ENCODE measurements around the gene TBC1D2B. TPM values are rescaled to one million over a fixed set of nuclear protein-coding genes. Genes with fewer than 3 reads are reported as not detected.

Gene TBC1D2B
- total RNA-seq, 1 experiment from 2014 or later, result 17.6 TPM

GRCh38 chr15:78109156-78109555 lies 31.6 kb upstream of the TBC1D2B start:
- no peaks in the 10 kb centered on the region for H3K79me2 ChIP-seq (ENCODE audit: insufficient read depth, low read length)
- no peaks in the 10 kb centered on the region for H3K79me1 ChIP-seq (ENCODE audit: insufficient read depth, low read depth, low read length, poor library complexity, severe bottlenecking)
- no peak overlapping the region for H3K4ac ChIP-seq (ENCODE audit: low read depth, low read length)
- H3K27ac ChIP-seq (ENCODE audit: insufficient read length, low read depth, low read length), result no peak overlapping the region
- H2BK5ac ChIP-seq (ENCODE audit: insufficient read length, low read length), result no peak overlapping the region
- H2AK5ac ChIP-seq (ENCODE audit: insufficient read length, low read length), result no peak overlapping the region
- no peaks in the 10 kb centered on the region for H4K20me1 ChIP-seq (ENCODE audit: control insufficient read depth, insufficient read depth, insufficient read length)
- no peak overlapping the region for H2BK12ac ChIP-seq (ENCODE audit: insufficient read length, low read depth, low read length)
- TF ChIP-seq CTCF (conservative IDR thresholded peaks at IDR 0.05), result no peak
- H3T11ph ChIP-seq (ENCODE audit: low read length), result no peak overlapping the region
- H2AFZ ChIP-seq (ENCODE audit: low read length), result no peak overlapping the region
- no peak overlapping the region for H4K8ac ChIP-seq (replicated peaks; ENCODE audit: insufficient read length, low read depth, low read length)
- no peaks in the 10 kb centered on the region for H3K27me3 ChIP-seq (ENCODE audit: insufficient read depth, low read length)
- H4K5ac ChIP-seq (ENCODE audit: insufficient read length, low read depth, low read length), result no peak overlapping the region
- H4K91ac ChIP-seq (ENCODE audit: insufficient read length, low read depth, low read length), result no peak overlapping the region
- no CpG with 5 or more reads among the region's 12 CpGs for WGBS (ENCODE audit: extremely low coverage, insufficient read length, low lambda C conversion rate)
- no peak for DNase-seq
- H3K9me3 Mint-ChIP-seq, result no peaks in the 10 kb centered on the region
- no peak overlapping the region for H3K56ac ChIP-seq (ENCODE audit: insufficient read length, low read depth, low read length)
- no peak overlapping the region; a peak in 1 of 7 replicates for H3K27ac Mint-ChIP-seq
- H2BK15ac ChIP-seq (ENCODE audit: low read depth, low read length), result no peak overlapping the region
- H3K4me2 ChIP-seq (ENCODE audit: insufficient read depth, insufficient read length, low read length), result no peak overlapping the region
- no peak overlapping the region for H3K23ac ChIP-seq (ENCODE audit: insufficient read length, low read depth, low read length)
- no peaks in the 10 kb centered on the region; the same call in 1 of the 2 replicates for H3K4me1 ChIP-seq (ENCODE audit: insufficient read depth, low read length)
- H2BK120ac ChIP-seq (ENCODE audit: low read depth, low read length, poor library complexity, severe bottlenecking), result no peak overlapping the region
- no peak overlapping the region for H3K18ac ChIP-seq (ENCODE audit: insufficient read length, low read depth, low read length)
- no peak overlapping the region for H3K9ac ChIP-seq (ENCODE audit: extremely low read depth, insufficient read length, low read length)
- peaks cover 4 to 14% (median 7%) of the 10 kb centered on the region in 3 experiments; a peak in 5 of 7 replicates for H3K36me3 Mint-ChIP-seq (ENCODE audit: insufficient read depth in 1 of 3, low read depth in 3 of 3)
- H2BK20ac ChIP-seq (ENCODE audit: low read depth, low read length, poor library complexity, severe bottlenecking), result no peak overlapping the region
- peaks cover 3 to 11% of the 10 kb centered on the region in 2 experiments; a peak in 2 of 4 replicates for H3K4me1 Mint-ChIP-seq
- H3K9me3 ChIP-seq (ENCODE audit: control insufficient read depth, low read depth, low read length), result no peaks in the 10 kb centered on the region
- no peak overlapping the region for H3K14ac ChIP-seq (ENCODE audit: insufficient read depth, low read length)
- no peaks in the 10 kb centered on the region for H3K27me3 Mint-ChIP-seq (ENCODE audit: low read depth)
- no peaks in the 10 kb centered on the region for H3K23me2 ChIP-seq (ENCODE audit: insufficient read length, low read depth, low read length, poor library complexity, severe bottlenecking)
- H3K4me3 Mint-ChIP-seq, result no peak overlapping the region

Data from H9 (cell line).